GM12878 (cell line): Measurements from ENCODE around the gene HAPLN2. TPM values are rescaled to one million over a fixed set of nuclear protein-coding genes. Genes with fewer than 3 reads are reported as not detected.

ENCODE experiments used
- ATAC-seq: fragments of 200-7000 bp; cut with Tn5 transposase; 3 replicates; pipeline ENCODE4 v1.9.1; 2020; ENCODE audit warnings: mild to moderate bottlenecking, moderate library complexity
- BruUV-seq: library from RNA; stranded (reverse); fragments of 400-500 nt; replicated peaks from 2 replicates; lab custom pipeline; 2021; lab: Mats Ljungman, UMichigan
- CTCF ChIA-PET: fragments of 300-600 bp; sonication (Branson Sonifier 250); formaldehyde crosslinking; extraction: SDS; loops from one replicate; lab custom pipeline; 2021; ENCODE audit warnings: inconsistent platforms; lab: Yijun Ruan, JAX
- POLR2A ChIA-PET: fragments of 350-600 bp; formaldehyde crosslinking; extraction: SDS; loops from one replicate; lab custom pipeline; 2021; ENCODE audit warnings: inconsistent platforms; lab: Charles Lee
- RAD21 ChIA-PET: fragments of 300-600 bp; sonication (Branson Sonifier 250); formaldehyde crosslinking; loops from one replicate; lab custom pipeline; 2023; ENCODE audit warnings: antibody characterized with exemption; ENCODE audit not compliant: unreplicated experiment; lab: Charles Lee
- SMC1A ChIA-PET: fragments of 300-600 bp; sonication (Branson Sonifier 250); formaldehyde crosslinking; loops from one replicate; lab custom pipeline; 2023; ENCODE audit not compliant: unreplicated experiment, uncharacterized antibody; lab: Charles Lee
- DNase-seq: peaks from one replicate; pipeline ENCODE4 v3.0.0-alpha.2; 2011; ENCODE audit warnings: low read depth, low spot score
- FAIRE-seq: peaks from 3 replicates; lab custom pipeline; 2011; peaks lifted over from hg19 to GRCh38; lab: Jason Lieb, UNC
- H2AFZ ChIP-seq: 2 replicates; pipeline ENCODE4 v1.6.0; 2011; ENCODE audit warnings: low read depth, low read length, control low read depth; ENCODE audit not compliant: control insufficient read depth
- H3K27ac ChIP-seq: 2 replicates; pipeline ENCODE4 v1.5.1; 2011; ENCODE audit warnings: control low read depth; ENCODE audit not compliant: control insufficient read depth, insufficient read depth
- H3K27me3 ChIP-seq, 2 experiments: replicated peaks in 1 of 2; 2 replicates each; pipeline versions ENCODE4 v1.6.0 to v1.6.1; 2011; ENCODE audit warnings: low read length in 1 of 2; ENCODE audit not compliant: control insufficient read depth in 2 of 2, insufficient read depth in 2 of 2
- H3K36me3 ChIP-seq, 2 experiments: 2 replicates each; pipeline ENCODE4 v1.5.1; 2011; ENCODE audit warnings: low read length in 1 of 2; ENCODE audit not compliant: control insufficient read depth in 2 of 2, insufficient read depth in 2 of 2
- H3K4me1 ChIP-seq: 2 replicates; pipeline ENCODE4 v1.6.1; 2011; ENCODE audit warnings: mild to moderate bottlenecking, low read length, moderate library complexity, mixed read lengths; ENCODE audit not compliant: control insufficient read depth, insufficient read depth
- H3K4me2 ChIP-seq: 2 replicates; pipeline ENCODE4 v1.6.0; 2011; ENCODE audit warnings: control low read depth; ENCODE audit not compliant: control insufficient read depth, insufficient read depth
- H3K4me3 ChIP-seq: fragments of 200-600 bp; sonication (generic); 2 replicates; pipeline ENCODE4 v1.5.1; 2016
- H3K79me2 ChIP-seq: 2 replicates; pipeline ENCODE4 v1.6.0; 2011; ENCODE audit warnings: low read length; ENCODE audit not compliant: control insufficient read depth, insufficient read depth
- H3K9ac ChIP-seq: 2 replicates; pipeline ENCODE4 v1.8.0; 2011; ENCODE audit warnings: low read length, control low read depth, mixed read lengths; ENCODE audit not compliant: control insufficient read depth, insufficient read depth
- H3K9me3 ChIP-seq: replicated peaks from 3 replicates; pipeline ENCODE4 v1.5.1; 2011; ENCODE audit warnings: mild to moderate bottlenecking, low read length; ENCODE audit not compliant: control insufficient read depth, insufficient read depth
- H4K20me1 ChIP-seq: 2 replicates; pipeline ENCODE4 v1.6.0; 2011; ENCODE audit not compliant: control insufficient read depth, insufficient read depth
- CBFB ChIP-seq: IDR thresholded peaks from 2 replicates; pipeline ENCODE4 v1.6.1; 2016; ENCODE audit warnings: antibody characterized with exemption, low read depth
- CHD4 ChIP-seq: fragments of 200-600 bp; sonication (generic); IDR thresholded peaks from 2 replicates; pipeline ENCODE4 v1.6.1; 2016; ENCODE audit warnings: mild to moderate bottlenecking
- EGR1 ChIP-seq, 2 experiments: IDR thresholded peaks; 1 replicate in 1 of 2; 2 replicates in 1 of 2; pipeline ENCODE4 v1.6.1; 2011 to 2012; ENCODE audit warnings: low read depth in 2 of 2, low read length in 2 of 2, borderline replicate concordance in 1 of 2, mild to moderate bottlenecking in 1 of 2, moderate library complexity in 1 of 2
- FOXM1 ChIP-seq: IDR thresholded peaks from 2 replicates; pipeline ENCODE4 v1.6.1; 2012; ENCODE audit warnings: low read depth, mild to moderate bottlenecking, inconsistent platforms, low read length, moderate library complexity
- IKZF2 ChIP-seq, 2 experiments: fragments of 450-650 bp; IDR thresholded peaks; 2 replicates each; pipeline ENCODE4 v1.6.1; 2017; ENCODE audit warnings: mild to moderate bottlenecking in 2 of 2, moderate library complexity in 2 of 2
- KLF5 ChIP-seq: fragments of 450-650 bp; IDR thresholded peaks from 2 replicates; pipeline ENCODE4 v1.6.1; 2014; ENCODE audit warnings: mild to moderate bottlenecking; ENCODE audit not compliant: partially characterized antibody
- MEF2A ChIP-seq: IDR thresholded peaks from 2 replicates; pipeline ENCODE4 v1.6.1; 2011; ENCODE audit warnings: low read depth, mild to moderate bottlenecking, low read length, moderate library complexity; ENCODE audit not compliant: insufficient read depth
- NFIC ChIP-seq: IDR thresholded peaks from 2 replicates; pipeline ENCODE4 v1.6.1; 2012; ENCODE audit warnings: low read depth, mild to moderate bottlenecking, inconsistent platforms, low read length, moderate library complexity
- POLR2A ChIP-seq: IDR thresholded peaks from 2 replicates; pipeline ENCODE4 v1.6.1; 2011; ENCODE audit warnings: low read depth, mild to moderate bottlenecking, low read length
- POLR2AphosphoS2 ChIP-seq: IDR thresholded peaks from 2 replicates; pipeline ENCODE4 v1.6.1; 2011; ENCODE audit warnings: low read depth, mild to moderate bottlenecking, low read length, improper control_type of control experiment, moderate library complexity
- RUNX3 ChIP-seq: IDR thresholded peaks from 2 replicates; pipeline ENCODE4 v1.6.1; 2012; ENCODE audit warnings: low read length, inconsistent platforms
- SUPT20H ChIP-seq: IDR thresholded peaks from 2 replicates; pipeline ENCODE4 v1.6.1; 2011; ENCODE audit warnings: low read depth, mild to moderate bottlenecking, low read length, moderate library complexity, borderline replicate concordance; ENCODE audit not compliant: control insufficient read depth
- TBL1XR1 ChIP-seq: IDR thresholded peaks from 2 replicates; pipeline ENCODE4 v1.6.1; 2012; ENCODE audit warnings: low read depth, low read length, improper control_type of control experiment
- TCF3 ChIP-seq: IDR thresholded peaks from 2 replicates; pipeline ENCODE4 v1.6.1; 2012; ENCODE audit warnings: low read depth, mild to moderate bottlenecking, low read length, borderline replicate concordance; ENCODE audit not compliant: insufficient read depth
- WGBS: methylation state at CpG from one replicate; pipeline ENCODE4 v1.1.6; 2016; ENCODE audit warnings: low lambda C conversion rate; ENCODE audit not compliant: insufficient replicate concordance, insufficient coverage; ENCODE audit errors: missing lambda C conversion rate; 5-methylcytosine and 5-hydroxymethylcytosine counted together
- in situ Hi-C: fragments of 300-500 bp; cut with MboI; formaldehyde crosslinking; loops from 9 replicates; pipeline ENCODE4 v1.14.3; 2018; ENCODE audit warnings: mixed read lengths
- intact Hi-C: fragments of 100-400 bp; cut with micrococcal nuclease; formaldehyde crosslinking; loops from one replicate; pipeline ENCODE4 v1.14.2; 2022; ENCODE audit not compliant: unreplicated experiment
- polyA plus RNA-seq, 11 experiments: library from polyadenylated mRNA; depleted of rRNA in 4 of 11; unstranded in 6 of 11; stranded (reverse) in 5 of 11; fragments of >200 nt; fragmentation: Nextera tagmentation in 4 of 11; fragmentation: Illumina TruSeq in 1 of 11; extraction: Ambion mirVana in 4 of 11; extraction: Trizol in 1 of 11; gene quantifications; 1 replicate in 1 of 11; 2 replicates in 10 of 11; pipeline versions ENCODE4 v1.2.1 to v1.2.3, GENCODE V29; 2011 to 2016; ENCODE audit warnings: inconsistent platforms in 2 of 11, missing spikeins in 2 of 11, low read depth in 1 of 11
- total RNA-seq, 4 experiments: library from RNA; depleted of rRNA in 3 of 4; stranded (reverse); fragments of >200 nt in 3 of 4; fragmentation: Illumina TruSeq in 1 of 4; extraction: Trizol in 1 of 4; gene quantifications; 2 replicates each; pipeline versions ENCODE4 v1.2.1 to v1.2.3, GENCODE V29; 2013 to 2021

Gene HAPLN2
- total and polyA plus RNA-seq, 10 of the 15 experiments (the other 5 are each of a cell fraction or from before 2014, with no cell fraction given): 0.15 to 0.24 TPM; not detected in 8

DNA sequence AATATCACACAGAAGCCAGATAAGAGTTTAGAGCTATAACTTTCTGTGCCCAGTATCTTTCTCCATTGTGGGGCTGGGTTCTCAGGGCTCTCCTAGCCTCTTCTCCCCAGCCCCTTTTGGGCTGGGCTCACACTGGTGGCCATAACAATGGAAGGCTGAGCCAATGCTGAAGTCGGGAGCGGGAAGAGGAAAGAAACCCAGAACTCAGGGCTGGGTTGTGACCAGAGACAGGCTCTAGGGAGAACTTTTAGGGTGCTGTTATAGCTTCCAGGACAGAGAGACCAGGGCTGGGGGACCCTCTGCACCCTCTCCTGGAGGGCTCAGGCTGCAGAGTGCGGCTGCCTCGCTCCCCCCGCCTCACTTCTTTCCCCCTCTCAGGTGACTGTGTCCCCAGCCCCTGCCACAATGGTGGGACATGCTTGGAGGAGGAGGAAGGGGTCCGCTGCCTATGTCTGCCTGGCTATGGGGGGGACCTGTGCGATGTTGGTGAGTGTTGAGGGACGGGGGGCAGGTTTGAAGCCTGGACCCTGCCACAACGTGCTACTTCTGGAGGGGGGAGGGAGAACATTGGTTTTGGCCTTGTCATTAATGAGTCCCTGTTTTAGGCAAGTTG is 36.8 kb downstream of the HAPLN2 start:
- H3K36me3 ChIP-seq: no peaks in the 10 kb centered on the region
- peaks cover 8% of the 10 kb centered on the region; the same call in 1 of the 2 replicates for H4K20me1 ChIP-seq
- CTCF ChIA-PET: interaction anchor here (0.7 to 8.3 kb wide), 4 partner anchors 28 to 71 kb away, joined by 3 to 208 read pairs (median 58); partner anchors contain the start of genes ISG20L2 and METTL25B
- TF ChIP-seq TBL1XR1: no peak
- no peak for TF ChIP-seq NFIC
- TF ChIP-seq POLR2AphosphoS2: no peak
- TF ChIP-seq EGR1 (IDR thresholded peaks at IDR 0.05; ENCODE audit: borderline replicate concordance in 1 of 2, low read depth in 2 of 2, low read length in 2 of 2): no peak
- TF ChIP-seq IKZF2 (IDR thresholded peaks at IDR 0.05): no peak
- no peak for TF ChIP-seq KLF5
- no peak for TF ChIP-seq SUPT20H
- no peak for TF ChIP-seq TCF3
- no peak for TF ChIP-seq FOXM1
- no peak for TF ChIP-seq CBFB
- no peak for TF ChIP-seq CHD4
- no peak for TF ChIP-seq MEF2A
- TF ChIP-seq RUNX3: no peak
- TF ChIP-seq POLR2A: no peak
- RAD21 ChIA-PET: interaction anchor here (0.9 to 6.0 kb wide), 4 partner anchors 23 to 32 kb away, joined by 3 to 58 read pairs (median 7); partner anchors contain the start of gene NES
- 84% methylated on average over 9 of the region's 9 CpGs for WGBS
- no peak for FAIRE-seq
- 0 out of 4 replicates have a peak, but pooled peaks cover 0 to 2% of the 10 kb centered on the region in 2 experiments for H3K27me3 ChIP-seq
- POLR2A ChIA-PET: interaction anchor here (0.5 to 1.3 kb wide), 2 partner anchors 12 to 270 kb away, joined by 3 to 4 read pairs; no protein-coding TSS in a partner anchor
- in situ Hi-C loops (no loop called here), intact Hi-C loops (no loop called here)
- H2AFZ ChIP-seq: no peak overlapping the region
- BruUV-seq: no TSS peak
- H3K9ac ChIP-seq: no peak overlapping the region
- H3K9me3 ChIP-seq: no peaks in the 10 kb centered on the region
- no peak for ATAC-seq
- H3K4me2 ChIP-seq: no peak overlapping the region
- SMC1A ChIA-PET: interaction anchor here (1.1 to 2.0 kb wide), 3 partner anchors 13 to 29 kb away, joined by 5 to 7 read pairs (median 6); no protein-coding TSS in a partner anchor
- H3K4me1 ChIP-seq: peaks cover 37% of the 10 kb centered on the region
- H3K79me2 ChIP-seq: peaks cover 20% of the 10 kb centered on the region
- H3K4me3 ChIP-seq: no peak overlapping the region
- H3K27ac ChIP-seq: no peak overlapping the region
- no peak for DNase-seq
